Epithelial cell of esophagus (primary cell): ENCODE results near the gene ABL2.
A peak's percentile ranks its signal among the peaks of the same experiment; 100 is the strongest.

ENCODE experiments used
- DNase-seq: peaks from one replicate; pipeline ENCODE4 v3.0.0; 2010; ENCODE audit warnings: low read depth
- H3K4me3 ChIP-seq: 2 replicates; pipeline ENCODE4 v1.5.1; 2011; ENCODE audit warnings: mild to moderate bottlenecking, low read length, control low read depth
- CTCF ChIP-seq: IDR thresholded peaks from 2 replicates; pipeline ENCODE4 v1.5.1; 2011; ENCODE audit warnings: low read depth, mild to moderate bottlenecking, low read length, control low read depth, inconsistent platforms; ENCODE audit not compliant: insufficient read depth; ENCODE audit errors: missing control alignments

ABL2 gene

GRCh38 chr1:179156026-179156425, 73.5 kb downstream of the ABL2 start:
- no peak for TF ChIP-seq CTCF
- H3K4me3 ChIP-seq = no peak overlapping the region
- peak; percentile 43 for DNase-seq

DNA sequence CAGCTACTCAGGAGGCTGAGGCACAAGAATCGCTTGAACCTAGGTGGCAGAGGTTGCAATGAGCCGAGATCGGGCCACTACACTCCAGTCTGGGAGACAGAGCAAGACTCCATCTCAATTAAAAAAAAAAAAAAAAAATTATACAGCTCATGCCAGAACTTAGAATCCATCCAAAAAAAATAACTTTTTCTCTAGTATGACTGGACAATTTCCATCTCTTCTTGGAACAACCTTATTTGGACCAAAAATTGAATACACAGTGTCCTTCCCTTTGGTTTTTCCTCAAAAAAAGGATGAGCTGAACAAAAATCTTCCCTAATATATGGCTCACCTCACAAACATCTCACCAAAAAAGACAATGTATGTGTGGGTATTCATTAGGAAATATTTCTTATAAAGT, 73.9 kb downstream of the ABL2 start:
- H3K4me3 ChIP-seq = no peak overlapping the region
- TF ChIP-seq CTCF = no peak

DNA sequence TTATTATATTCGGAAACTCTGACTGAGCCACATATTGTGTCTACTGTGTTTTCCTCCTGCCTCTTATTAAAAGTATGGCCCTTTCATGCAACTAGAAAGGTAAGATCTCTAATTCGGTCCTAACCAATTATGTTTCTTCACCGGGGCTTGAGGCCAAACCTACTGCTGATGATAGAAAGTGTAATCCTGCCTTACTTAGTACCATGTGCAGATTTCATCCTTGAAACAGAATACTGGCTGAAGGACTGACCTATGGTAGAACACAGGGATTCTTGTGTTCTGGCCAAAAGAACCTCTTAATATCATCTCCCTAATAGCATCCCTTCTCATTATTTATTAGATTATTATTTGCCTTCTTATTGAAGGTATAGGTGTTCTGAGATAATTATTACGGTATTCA, 75.0 kb downstream of the ABL2 start:
- no peak for DNase-seq
- H3K4me3 ChIP-seq = no peak overlapping the region
- TF ChIP-seq CTCF = no peak

More for the DNA sequence above, 73.9 kb downstream of the ABL2 start:
- no peak for DNase-seq

DNA sequence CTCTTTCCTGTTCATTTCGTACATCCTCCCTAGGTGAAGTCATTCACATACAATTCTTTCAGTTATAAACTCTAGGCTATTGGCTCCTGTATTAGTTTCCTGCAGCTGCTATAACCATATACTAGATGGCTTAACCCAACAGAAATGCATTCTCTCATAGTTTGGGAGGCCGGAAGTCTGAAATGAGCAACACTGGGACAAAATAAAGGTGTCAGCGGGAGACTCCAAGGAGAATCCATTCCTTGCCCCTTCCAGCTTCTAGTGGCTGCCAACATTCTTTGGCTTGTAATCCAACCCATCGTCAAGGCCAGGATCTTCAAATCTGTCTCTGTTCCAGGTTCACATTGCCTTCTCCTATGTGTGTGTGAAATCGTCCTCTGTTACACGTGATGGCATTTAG, 76.3 kb downstream of the ABL2 start:
- H3K4me3 ChIP-seq = no peak overlapping the region
- TF ChIP-seq CTCF = no peak
- no peak for DNase-seq

DNA sequence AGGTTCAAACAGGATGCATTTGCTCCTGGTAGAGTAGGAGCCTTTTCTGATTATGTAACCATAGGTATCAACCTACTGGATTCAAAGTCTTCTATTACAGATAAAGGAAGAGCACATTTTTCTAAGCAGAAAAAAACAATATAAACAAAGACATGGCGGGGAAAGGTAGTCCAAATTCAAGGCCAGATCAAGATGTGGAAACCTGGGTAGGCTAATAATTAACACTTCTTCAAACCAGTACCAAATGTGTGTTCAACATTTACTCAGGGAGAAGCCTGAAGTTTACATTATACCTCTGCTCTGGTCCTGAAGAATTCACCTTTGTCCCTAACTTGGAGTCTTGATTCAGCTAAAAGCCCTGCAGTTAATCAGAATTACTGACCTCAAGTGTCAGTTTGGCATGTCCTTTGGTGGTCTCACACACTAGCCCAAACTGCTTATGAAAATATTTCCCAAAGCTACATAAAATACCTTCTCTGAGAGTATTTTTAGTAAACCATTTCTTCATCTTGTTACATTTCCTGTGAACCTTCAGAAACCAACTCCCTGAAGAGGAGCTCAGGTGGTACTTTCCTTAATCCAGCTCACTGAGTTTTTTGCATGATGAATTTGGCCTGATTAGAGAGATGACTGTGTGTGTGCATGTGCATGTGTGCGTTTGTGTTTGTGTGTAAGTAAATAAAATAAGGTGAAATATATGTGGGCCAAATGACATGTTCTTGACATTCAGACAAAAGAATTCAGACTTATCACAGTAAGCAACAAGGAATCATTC, 77.4 kb downstream of the ABL2 start:
- no peak overlapping the region for H3K4me3 ChIP-seq
- DNase-seq = no peak
- no peak for TF ChIP-seq CTCF

DNA sequence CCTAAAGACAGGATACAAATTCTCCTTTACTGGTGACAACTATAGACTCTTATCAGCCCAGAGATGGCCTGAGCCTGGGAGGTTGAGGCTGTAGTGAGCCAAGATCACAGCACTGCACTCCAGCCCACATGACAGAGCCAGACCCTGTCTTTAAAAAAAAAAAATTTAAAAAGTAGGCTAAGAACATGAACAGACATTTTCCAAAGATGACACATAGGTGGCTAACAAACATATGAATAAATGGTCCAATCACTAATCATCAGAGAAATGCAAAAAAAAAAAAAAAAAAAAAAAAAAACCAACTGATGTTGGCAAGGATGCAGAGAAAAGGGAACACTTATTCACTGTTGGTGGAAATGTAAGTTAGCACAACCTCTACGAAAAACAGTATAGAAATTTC, 82.6 kb downstream of the ABL2 start:
- DNase-seq = peak; percentile 42
- TF ChIP-seq CTCF = no peak
- no peak overlapping the region for H3K4me3 ChIP-seq

DNA sequence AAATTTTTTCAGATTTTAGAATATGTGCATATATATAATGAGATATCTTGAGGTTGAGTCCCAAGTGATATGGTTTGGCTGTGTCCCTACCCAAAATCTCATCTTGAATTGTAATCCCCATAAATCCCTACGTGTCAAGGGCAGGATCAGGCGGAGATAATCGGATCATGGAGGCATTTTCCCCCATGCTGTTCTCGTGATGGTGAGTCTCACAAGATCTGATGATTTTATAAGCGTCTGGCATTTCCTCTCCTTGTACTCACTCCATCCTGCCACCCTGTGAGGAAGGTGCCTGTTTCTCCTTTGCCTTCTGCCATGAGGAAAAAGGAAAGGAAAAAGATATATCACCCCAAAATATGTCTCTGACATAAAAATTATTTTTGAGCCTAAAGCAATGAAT, 83.0 kb downstream of the ABL2 start:
- no peak overlapping the region for H3K4me3 ChIP-seq
- DNase-seq = no peak
- TF ChIP-seq CTCF = no peak
